SIG-M5 (cell line): ENCODE measurements around the gene CDC27.
"Not testable (repeated sequence)": the region's sequence is repeated elsewhere in the genome, so short reads cannot be mapped to it uniquely, and the experiment has no call there.

Experiments used
- DNase-seq: peaks from one replicate; lab custom pipeline; 2025; lab: John Stamatoyannopoulos, UW

Gene CDC27

GRCh38 chr17:47070266-47070665, 118.8 kb downstream of the CDC27 start:
- not testable (repeated sequence) for DNase-seq
